HTR-8/SVneo (cell line): ENCODE results near the gene SPATS2L.

Experiments used
- DNase-seq: peaks from one replicate; pipeline ENCODE4 v3.0.0; 2011; ENCODE audit warnings: low spot score, mixed read lengths; ENCODE audit not compliant: insufficient read length
- FAIRE-seq: peaks from 2 replicates; lab custom pipeline; 2011; peaks lifted over from hg19 to GRCh38; lab: Jason Lieb, UNC

SPATS2L gene

DNA sequence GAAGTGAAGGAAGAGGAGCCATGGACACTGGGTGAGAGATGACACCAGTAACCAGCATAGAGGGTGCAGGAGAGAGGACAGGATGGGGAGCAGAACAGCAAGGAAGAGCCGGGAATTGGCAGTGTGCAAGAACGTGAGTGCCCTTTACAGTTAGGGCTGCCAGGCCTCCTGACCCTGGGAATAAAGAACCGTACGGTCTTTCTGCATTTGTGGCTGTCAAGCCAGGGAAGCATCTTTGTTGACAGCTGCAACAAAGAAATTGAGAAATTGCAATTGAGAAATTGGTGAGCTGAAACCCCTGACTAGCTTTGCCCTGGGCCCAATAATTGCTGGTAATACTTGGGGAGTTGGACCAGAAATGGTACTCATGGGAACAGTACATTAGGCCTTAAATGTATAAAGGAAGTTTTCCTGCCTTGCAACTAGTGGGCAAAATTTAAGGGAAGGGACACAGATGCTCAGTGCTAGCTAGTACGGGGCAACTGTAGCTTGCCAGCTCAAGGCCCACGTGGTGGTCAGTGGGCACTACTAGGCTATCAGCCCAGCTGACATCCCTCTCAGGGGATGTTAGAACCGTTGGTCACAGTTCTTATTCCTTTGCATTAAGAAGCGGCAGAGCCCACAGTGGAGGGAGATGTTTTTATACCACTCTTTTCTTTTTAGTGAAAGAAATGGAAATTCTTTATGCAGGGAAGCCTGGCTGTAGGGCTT lies 146.8 kb downstream of the SPATS2L start:
- no peak for DNase-seq
- no peak for FAIRE-seq

DNA sequence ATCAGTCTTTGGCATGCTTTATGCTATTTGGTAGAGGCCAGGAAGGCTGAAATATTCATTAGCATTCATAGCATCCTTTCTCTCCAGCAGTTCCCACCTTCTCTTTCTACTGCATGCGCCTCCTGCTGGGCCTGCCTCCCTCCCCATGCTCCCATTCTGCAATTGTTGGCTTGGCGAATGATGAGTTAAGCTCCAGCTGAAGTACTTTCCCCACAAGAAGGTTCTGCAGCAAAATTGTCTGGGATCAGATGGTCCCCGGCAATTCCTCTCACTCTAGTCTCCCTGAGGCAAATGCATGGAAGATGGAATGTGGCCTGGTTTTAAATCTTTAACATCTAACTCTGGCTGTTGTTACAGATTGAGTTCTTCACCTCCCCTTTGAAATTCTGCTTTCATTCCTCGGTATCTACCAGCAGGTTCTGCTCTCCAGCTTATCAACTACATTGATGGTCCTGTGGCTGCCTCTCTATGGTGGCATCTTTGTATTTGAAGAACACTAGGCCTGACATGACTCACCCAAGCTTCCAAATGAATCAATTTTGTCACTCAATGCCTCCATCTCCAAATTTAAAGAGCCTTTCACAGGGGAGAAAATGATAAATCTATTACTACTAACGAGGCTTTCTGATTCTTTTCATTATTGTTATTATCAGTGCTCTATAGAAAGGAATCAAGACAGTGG lies 147.5 kb downstream of the SPATS2L start:
- no peak for FAIRE-seq
- no peak for DNase-seq

DNA sequence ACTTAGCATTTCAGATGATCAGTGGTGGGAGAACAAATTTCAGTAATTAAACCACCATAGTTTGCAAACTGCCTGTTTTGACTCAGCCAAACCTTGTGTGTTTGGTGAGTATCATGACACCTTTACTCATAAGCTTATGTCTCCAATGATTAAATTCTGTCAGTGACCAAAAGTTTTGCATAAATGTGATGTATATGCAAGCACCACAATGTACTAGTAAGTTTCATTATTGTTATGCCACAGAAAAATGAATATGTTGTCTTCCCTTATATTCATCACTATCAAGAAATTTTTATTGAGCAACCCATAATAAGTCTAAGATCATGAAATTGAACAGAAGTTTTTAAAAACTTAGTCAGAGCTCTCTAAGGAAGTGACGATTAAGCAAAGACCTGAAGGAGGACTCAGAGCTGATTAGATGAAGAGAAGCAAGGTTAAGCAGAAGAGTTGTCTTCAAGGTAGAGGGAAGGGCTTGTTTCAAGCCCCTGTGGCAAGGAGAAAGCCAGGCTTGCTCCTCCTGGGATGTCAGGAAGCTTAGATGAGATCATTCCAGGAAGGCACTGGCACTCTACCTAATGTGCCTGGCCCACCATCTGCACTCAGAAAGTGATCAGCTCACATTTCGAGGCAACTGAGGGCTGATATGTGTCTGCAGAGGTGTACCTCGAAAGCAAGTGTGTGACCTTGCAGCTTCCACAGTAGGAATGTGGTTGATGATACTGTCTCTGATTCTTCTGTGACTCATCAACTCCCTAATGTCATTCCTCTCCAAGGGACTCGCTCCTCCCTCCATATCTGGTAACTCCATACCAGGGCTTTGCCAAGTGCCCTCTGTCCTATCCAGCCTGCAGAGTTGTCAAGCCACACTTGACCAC lies 148.7 kb downstream of the SPATS2L start:
- FAIRE-seq (peak; percentile 83), DNase-seq (peak; percentile 46)

DNA sequence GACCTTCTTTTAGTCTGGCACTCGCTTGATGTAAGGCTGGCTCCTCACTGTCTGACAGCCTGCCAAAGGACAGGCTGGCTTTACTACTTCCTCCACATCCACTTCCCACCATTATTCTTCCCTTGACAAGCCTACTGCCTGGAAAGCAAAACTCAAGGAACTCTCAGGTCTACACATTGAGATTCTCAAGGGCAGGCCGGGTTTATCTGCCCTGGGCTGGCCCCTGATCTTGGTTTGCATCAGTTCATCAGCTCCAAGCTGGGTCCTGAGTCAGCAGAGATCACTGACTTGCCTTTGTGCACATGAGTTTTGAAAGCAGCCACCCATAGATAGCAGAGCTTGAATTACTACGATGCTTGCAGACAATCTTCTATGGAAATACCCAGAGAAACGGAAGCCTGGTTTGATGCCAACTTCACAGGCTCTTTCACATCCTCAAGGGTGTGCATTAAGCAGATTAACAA lies 149.5 kb downstream of the SPATS2L start:
- FAIRE-seq (no peak), DNase-seq (no peak)

DNA sequence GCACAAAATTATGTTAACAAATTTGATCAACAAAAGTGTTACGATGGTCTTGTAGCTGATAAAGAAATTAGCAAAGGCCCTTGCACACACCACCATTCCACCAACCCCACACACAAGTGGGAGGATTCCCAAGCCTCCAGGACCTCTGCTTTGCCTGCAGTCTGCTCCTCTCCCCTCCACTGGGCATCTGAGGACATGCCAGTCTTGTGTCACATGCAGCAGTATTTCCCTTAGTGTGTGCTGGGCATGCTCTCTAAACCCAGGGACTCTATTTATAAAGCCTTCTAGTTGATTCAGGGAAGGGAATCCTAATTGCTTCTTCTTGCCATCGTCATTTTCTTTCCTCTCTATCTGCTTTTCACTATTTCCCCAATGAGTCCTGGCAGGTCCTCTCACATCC lies 150.1 kb downstream of the SPATS2L start:
- DNase-seq = no peak
- FAIRE-seq = no peak

DNA sequence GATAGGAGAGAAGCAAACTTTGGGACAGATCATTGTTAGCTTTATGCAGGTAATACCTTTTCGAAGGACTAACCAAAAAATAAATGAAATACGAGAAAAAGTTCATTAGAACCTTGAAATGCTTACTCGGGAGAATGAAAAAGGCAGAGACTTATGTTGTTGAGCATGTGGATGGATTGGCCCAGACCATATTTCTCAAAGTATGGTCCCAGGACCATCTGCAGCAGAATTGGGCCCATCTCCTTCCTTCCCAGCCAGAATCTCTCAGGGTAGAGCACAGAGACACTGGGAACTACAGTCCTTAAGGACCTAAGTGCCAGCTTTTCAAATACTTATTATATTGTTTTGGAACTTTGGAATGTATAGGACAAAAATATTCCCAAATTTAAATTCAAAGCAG lies 152.6 kb downstream of the SPATS2L start:
- FAIRE-seq = no peak
- DNase-seq = no peak

DNA sequence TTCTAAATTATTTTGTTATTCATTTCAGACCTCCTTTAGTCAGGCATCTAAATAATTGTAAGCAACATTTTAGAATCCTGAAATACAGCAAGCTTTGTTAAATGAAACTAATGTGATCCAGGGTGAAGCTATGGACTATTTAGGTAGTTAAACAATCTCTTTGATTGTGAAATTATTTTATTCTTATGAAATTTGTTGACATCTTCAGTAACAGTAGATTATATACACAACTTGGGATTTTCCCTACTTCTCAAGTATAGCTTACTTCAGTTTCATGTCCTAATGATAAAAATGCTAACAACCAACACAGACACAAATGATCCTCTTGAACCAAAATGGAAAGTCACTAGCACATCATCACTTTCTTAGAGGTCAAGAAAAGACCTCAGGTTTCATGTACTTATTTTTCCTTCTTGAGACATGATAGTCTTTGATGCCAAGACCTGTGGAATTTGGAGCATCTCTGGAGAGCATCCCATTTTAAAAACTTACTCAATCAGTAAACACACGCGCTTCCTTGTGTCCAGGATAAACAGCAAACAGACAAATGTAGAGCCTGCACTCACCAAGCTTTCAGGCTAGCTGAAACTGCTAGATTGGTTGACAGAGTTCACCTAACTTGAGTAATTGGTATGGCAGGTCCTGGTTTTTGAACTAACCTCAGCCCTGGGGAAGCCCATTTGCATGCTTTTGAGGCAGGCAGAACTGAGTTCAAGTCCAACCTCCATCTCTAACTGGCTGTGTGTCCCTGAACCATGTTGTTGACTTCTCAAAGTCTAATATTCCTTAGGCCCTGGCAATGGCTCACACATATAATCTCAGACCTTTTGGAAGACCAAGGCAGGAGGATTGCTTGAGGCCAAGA lies 155.6 kb downstream of the SPATS2L start:
- FAIRE-seq (no peak), DNase-seq (no peak)

DNA sequence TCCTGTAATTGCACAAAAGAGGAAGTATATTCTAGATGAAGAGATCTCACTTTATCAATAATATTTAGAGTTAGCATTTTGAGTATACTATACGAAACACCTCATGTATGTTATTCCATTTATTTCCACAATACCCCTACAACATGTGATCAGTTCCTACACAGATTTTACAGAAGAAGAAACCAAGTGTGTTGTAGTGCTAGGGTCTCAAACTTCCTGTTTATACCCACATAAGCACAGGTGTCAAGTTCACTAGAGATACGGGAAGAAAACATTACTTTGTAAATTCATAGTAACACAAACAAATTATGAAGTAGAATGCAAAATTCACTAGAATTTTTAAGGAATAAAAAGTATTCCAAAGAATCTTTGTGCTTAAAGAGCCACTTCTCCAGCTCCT lies 157.0 kb downstream of the SPATS2L start:
- FAIRE-seq (no peak), DNase-seq (no peak)

DNA sequence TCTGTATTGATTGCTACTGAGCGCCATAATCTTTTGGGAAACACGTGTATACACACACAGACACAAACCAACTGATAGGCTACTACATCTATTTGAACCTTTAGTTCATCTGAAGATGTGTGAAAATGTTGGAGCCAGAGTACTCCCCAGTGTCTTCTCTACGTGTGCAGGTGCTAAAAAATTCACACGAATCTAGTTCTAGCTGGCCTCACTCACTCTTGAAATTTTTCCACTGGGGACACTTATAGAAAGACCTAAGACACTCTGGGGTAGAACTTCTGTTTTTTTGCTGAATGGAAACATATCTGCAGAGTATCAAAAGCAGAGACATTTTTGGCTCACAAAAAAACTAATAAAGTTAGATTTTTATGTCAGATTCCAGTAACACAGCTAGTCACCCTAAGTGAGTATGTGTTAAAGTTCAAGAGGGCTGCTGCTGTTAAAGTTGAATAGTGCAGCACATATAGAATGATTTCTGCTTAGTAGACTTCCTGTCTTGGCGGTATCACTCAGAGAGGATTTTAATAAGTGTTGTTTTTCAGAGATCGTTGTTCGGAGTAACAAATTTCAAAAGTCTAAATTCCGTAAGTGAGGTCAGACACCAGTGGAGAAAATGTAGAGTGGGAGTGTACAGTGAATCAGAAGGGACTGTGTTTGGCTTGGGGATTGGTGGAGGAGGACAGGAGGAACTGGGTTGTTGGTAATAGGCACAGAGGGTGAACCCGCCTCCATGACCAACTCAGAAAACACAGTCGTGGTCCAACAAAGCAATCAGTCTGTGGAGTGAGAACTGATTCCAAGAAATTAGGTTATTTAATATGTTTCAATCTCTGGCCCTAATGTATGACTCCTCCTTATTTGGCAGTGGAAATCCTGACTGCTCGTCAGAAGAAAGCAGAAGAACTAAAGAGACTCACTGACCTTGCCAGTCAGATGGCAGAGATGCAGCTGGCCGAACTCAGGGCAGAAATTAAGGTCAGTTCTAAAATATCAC lies 160.2 kb downstream of the SPATS2L start:
- DNase-seq = no peak
- no peak for FAIRE-seq

DNA sequence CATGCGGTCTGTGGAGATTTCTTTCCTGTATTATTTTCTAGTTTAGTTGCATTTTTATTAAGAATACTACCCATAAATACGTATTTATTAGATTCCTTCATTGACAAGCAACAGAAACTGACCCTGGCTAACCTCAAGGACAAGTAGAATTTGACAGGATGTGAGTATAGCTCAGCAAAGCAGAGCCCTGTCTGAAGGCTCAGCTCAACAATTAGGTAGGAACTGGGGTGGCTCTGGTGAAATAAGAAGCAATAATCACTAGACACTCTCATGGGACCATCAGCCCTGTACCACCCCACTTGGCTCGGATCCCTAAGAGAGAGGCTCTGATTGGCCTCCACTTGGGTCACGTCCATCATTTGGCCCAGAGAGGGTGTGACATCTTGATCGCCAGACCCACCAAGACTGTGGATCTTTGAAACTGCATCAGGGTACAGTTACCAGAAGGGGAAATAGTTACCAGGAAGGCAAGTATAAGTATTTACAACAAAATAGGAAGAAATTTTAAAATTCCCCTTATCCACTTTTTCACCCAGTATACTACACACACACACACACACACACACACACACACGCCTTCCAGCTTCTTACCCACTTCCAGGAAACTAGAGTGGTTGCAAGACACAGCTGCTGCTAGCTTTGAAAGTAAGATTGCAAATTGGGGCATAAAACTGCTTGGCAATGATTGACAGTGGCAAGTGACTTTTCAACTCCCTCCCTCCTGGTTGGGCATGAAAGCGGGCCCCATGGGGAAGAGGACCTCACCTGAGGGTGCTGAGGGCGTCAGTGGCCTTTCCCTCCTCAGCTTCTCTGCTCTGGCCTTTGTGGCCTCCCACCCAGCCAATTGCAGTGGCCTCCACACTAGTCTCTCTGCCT lies 161.6 kb downstream of the SPATS2L start:
- no peak for FAIRE-seq
- DNase-seq = no peak

DNA sequence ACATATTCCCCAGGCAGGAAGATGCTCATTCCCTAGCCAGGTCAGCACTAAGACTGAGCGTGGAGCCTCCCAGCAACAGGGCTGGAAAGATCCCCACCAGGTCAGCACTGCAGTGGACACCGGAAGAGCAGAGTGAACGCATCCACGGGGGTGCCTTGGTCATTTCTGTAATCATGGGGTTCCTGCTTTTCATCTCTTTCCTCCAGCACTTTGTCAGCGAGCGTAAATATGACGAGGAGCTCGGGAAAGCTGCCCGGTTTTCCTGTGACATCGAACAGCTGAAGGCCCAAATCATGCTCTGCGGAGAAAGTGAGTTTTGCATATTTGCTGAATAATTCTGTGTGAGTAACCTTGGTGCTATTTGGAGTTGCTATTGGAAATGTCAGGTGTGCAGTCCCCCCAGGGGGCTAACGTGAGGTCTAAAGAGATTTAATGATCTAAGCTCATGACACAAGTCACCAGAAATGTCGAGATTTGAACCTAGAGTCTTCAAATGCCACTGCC lies 163.3 kb downstream of the SPATS2L start:
- no peak for FAIRE-seq
- DNase-seq = no peak

DNA sequence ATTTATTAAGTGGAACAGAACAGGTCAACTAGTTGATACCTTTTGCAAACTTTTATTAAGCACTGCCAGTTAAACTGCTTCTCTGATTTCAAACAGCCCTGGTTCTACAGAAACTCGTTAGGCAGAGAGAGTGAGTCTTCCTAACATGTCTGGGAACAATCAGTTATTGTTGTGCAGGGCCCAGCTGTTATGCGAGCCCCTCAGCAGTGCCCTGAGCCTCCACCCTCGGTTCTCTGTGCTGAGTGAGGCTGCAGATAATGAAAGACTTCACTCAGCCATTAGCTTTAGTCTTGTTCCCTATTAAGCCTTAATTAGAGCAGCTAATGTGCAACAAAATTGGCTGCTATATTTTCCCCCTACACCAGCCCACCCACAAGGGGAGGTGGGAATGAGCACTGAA lies 163.7 kb downstream of the SPATS2L start:
- no peak for FAIRE-seq

DNA sequence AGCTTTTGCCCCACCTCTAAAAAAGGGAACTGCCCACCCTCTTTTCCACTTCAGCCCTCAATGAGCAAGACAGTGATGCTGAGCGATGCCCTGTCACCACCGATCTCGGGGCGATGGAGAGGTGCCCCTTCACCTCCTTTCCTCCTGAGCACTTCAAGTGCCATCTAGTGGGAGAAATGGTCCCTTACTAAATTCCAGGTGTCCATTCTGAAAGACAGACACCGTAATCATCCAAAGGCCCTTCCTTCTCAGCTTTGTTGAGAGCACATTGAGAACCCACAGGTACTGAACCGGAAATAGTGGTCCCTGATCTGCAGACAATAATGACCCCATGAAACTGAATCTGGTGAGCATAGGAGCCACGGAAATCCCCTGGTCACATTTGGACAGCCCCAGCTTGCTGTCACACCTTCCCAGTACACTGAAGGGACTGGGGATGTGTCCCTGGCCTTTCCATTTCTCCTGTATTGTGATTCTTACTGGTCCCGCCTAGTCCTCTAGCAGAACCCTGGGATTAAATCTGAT lies 164.9 kb downstream of the SPATS2L start:
- peak; percentile 51 for DNase-seq
- FAIRE-seq = no peak

More for the DNA sequence above, 163.7 kb downstream of the SPATS2L start:
- no peak for DNase-seq

DNA sequence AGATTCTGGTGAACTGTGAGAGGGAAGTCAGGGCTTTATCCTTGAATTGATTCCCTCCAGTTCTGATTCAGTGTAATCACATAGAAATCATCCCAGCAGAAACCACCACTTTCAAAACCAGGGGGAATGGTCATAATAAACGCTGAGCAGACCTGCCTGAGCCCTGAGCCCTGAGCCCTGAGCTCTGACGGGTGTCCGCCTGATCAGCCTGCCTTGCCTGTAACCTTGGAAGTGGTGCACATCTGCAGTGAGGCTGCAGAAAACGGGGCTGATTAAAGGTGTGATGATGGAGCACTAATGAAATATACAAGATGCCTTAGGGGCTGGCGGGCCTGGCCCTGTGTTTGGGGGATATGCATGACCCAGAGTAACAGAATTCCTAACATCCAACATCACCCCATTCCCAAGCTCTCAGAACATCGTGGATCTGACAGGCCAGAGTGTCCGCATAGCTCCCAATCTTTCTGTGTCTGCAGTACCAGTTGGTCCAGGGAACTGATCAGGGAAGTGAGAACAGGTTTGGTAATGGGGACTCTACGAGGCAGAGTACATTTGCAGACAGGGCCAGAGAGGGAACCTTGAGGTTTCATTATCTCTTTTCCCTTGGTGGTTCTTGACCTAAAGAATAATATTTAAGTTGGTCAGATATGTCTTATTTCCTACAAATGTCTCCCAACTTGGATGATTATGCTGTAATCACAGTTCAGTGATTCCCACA lies 165.6 kb downstream of the SPATS2L start:
- no peak for FAIRE-seq
- DNase-seq = no peak

DNA sequence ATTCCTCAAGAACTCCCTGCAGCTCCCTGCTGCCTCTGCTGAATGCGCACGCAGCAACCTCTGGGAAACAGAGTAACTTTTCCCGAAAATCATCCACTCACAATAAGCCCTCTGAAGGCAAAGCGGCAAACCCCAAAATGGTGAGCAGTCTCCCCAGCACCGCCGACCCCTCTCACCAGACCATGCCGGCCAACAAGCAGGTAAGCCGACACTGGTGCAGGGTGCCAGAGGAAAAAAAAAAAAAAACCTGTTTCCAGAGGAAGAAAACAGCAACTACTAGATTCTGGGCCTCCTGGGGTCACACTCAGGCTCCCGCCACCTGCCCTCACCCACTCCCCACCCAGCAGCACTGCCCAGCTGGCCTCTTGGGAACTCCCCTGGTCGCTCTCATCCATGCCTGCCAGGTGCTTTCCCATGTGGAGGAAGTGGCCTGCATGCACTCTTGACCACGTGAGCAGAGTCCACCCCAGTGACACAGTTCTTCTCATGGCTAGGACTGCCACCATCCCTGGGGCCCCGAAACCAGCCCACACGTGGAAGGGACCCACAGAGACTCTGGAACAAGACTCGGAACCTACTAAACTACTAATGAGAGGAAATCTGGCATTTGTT lies 166.5 kb downstream of the SPATS2L start:
- FAIRE-seq (no peak), DNase-seq (no peak)

DNA sequence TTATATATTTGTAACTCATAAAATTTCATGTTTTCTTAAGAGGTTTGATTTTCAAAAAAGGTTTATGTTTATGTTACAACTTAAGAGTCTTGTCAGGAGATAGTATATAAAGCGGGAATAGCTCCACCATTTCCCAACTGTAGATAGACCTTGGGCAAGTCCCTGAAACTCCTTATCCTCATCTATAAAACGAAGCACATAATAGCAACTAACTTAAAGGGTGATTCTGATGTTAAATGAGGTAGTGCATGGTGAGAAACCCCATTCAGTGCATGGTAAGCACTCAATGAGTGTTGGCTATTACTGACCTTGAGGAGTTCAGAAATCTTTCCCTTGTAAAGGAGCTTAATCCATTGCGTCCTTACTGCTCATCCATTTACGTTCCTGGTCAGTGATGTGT lies 169.3 kb downstream of the SPATS2L start:
- FAIRE-seq (no peak), DNase-seq (no peak)
